WERI-Rb-1 (cell line): Measurements from ENCODE around the gene NMRK2.
"Not testable (repeated sequence)": the region's sequence is repeated elsewhere in the genome, so short reads cannot be mapped to it uniquely, and the experiment has no call there.

Experiments
- DNase-seq: peaks from one replicate; pipeline ENCODE4 v3.0.0-alpha.2; 2020
- H3K27ac ChIP-seq: fragments of 250-450 bp; sonication (Bioruptor Pico); 2 replicates; pipeline ENCODE4 v1.5.1; 2020; ENCODE audit warnings: mild to moderate bottlenecking, moderate library complexity
- H3K27me3 ChIP-seq: fragments of 250-450 bp; sonication (Bioruptor Pico); 2 replicates; pipeline ENCODE4 v1.5.1; 2021; ENCODE audit warnings: mild to moderate bottlenecking, low read depth, moderate library complexity; ENCODE audit not compliant: insufficient read depth, severe bottlenecking
- H3K36me3 ChIP-seq: fragments of 250-450 bp; sonication (Bioruptor Pico); 2 replicates; pipeline ENCODE4 v1.5.1; 2020; ENCODE audit warnings: mild to moderate bottlenecking, moderate library complexity
- H3K4me3 ChIP-seq: 2 replicates; pipeline ENCODE4 v1.5.1; 2011; ENCODE audit warnings: low read depth, mild to moderate bottlenecking, control low read depth, low read length
- H3K9me3 ChIP-seq: fragments of 250-450 bp; sonication (Bioruptor Pico); 2 replicates; pipeline ENCODE4 v1.5.1; 2021; ENCODE audit warnings: mild to moderate bottlenecking, moderate library complexity; ENCODE audit not compliant: severe bottlenecking
- CTCF ChIP-seq: IDR thresholded peaks from 2 replicates; pipeline ENCODE4 v1.5.1; 2011; ENCODE audit warnings: low read depth, mild to moderate bottlenecking, control low read depth, inconsistent platforms, low read length

The NMRK2 gene

GRCh38 chr19:3944018-3944721 is 11.3 kb downstream of the NMRK2 start:
- Histone ChIP-seq H3K4me3 (no peak overlapping the region), H3K27me3 (no peaks in the 10 kb centered on the region), H3K9me3 (no peaks in the 10 kb centered on the region), H3K36me3 (no peaks in the 10 kb centered on the region), H3K27ac (no peak overlapping the region)
- TF ChIP-seq CTCF, result no peak
- no peak for DNase-seq

GRCh38 chr19:3945838-3946237 is 13.0 kb downstream of the NMRK2 start:
- no peaks in the 10 kb centered on the region for H3K27me3 ChIP-seq
- no peak overlapping the region for H3K27ac ChIP-seq
- no peak for TF ChIP-seq CTCF
- H3K36me3 ChIP-seq, result no peaks in the 10 kb centered on the region
- H3K9me3 ChIP-seq, result no peaks in the 10 kb centered on the region
- DNase-seq, result no peak
- H3K4me3 ChIP-seq, result no peak overlapping the region

- not testable (repeated sequence) for H3K4me3 ChIP-seq, DNase-seq, H3K9me3 ChIP-seq, H3K27me3 ChIP-seq, H3K36me3 ChIP-seq, H3K27ac ChIP-seq
These were observed 14.6 kb downstream of the NMRK2 start for GRCh38 chr19:3947316-3947933.

GRCh38 chr19:3949294-3949693 is 16.4 kb downstream of the NMRK2 start:
- H3K4me3 ChIP-seq, result no peak overlapping the region
- TF ChIP-seq CTCF, result no peak
- no peaks in the 10 kb centered on the region for H3K27me3 ChIP-seq
- peak overlapping the region; percentile 92 for H3K27ac ChIP-seq
- no peaks in the 10 kb centered on the region for H3K9me3 ChIP-seq
- H3K36me3 ChIP-seq, result peaks cover 7% of the 10 kb centered on the region
- DNase-seq, result no peak

- peak; percentile 79 for DNase-seq
- TF ChIP-seq CTCF, result no peak
- Histone ChIP-seq H3K27me3 (no peaks in the 10 kb centered on the region), H3K27ac (peak overlapping the region; percentile 92), H3K36me3 (peaks cover 15% of the 10 kb centered on the region), H3K9me3 (no peaks in the 10 kb centered on the region), H3K4me3 (peak overlapping the region; percentile 47)
These were observed 17.4 kb downstream of the NMRK2 start for GRCh38 chr19:3949997-3950859.
